Left ventricle myocardium inferior (tissue), 1 donor: ENCODE measurements around the gene FAM72D. TPM values are rescaled to one million over a fixed set of nuclear protein-coding genes. Genes with fewer than 3 reads are reported as not detected.
"Not testable (repeated sequence)": the region's sequence is repeated elsewhere in the genome, so short reads cannot be mapped to it uniquely, and the experiment has no call there.

Source experiments
- DNase-seq: peaks from one replicate; pipeline ENCODE4 v3.0.0-alpha.2; 2020
- H3K27ac ChIP-seq: fragments of 200-600 bp; replicated peaks from 2 replicates; pipeline ENCODE4 v1.8.0; 2021
- H3K27me3 ChIP-seq: fragments of 200-600 bp; 2 replicates; pipeline ENCODE4 v1.8.0; 2021; ENCODE audit warnings: low read depth
- H3K36me3 ChIP-seq: fragments of 200-600 bp; 2 replicates; pipeline ENCODE4 v1.8.0; 2021
- H3K4me1 ChIP-seq: fragments of 200-600 bp; 2 replicates; pipeline ENCODE4 v1.8.0; 2021
- H3K4me3 ChIP-seq: fragments of 200-600 bp; 2 replicates; pipeline ENCODE4 v1.8.0; 2021; ENCODE audit warnings: mild to moderate bottlenecking, moderate library complexity
- H3K9me3 ChIP-seq: fragments of 200-600 bp; replicated peaks from 2 replicates; pipeline ENCODE4 v1.8.0; 2021
- intact Hi-C: fragments of 100-400 bp; cut with micrococcal nuclease; formaldehyde crosslinking; loops from one replicate; pipeline ENCODE4 v1.11.0; 2022
- total RNA-seq: library from RNA; stranded (reverse); fragmentation: NEBNext Ultra II Directional; extraction: Animal tissue kit (Norgen Biotek cat#: 25700); gene quantifications from one replicate; pipeline ENCODE4 v1.2.1, GENCODE V29; 2021
- donor health status: DM: no; HTN: yes; CAD: no; lungs with severe emphysema.

FAM72D gene
- total RNA-seq, 1 donor from 2014 or later, result 0.19 TPM

DNA sequence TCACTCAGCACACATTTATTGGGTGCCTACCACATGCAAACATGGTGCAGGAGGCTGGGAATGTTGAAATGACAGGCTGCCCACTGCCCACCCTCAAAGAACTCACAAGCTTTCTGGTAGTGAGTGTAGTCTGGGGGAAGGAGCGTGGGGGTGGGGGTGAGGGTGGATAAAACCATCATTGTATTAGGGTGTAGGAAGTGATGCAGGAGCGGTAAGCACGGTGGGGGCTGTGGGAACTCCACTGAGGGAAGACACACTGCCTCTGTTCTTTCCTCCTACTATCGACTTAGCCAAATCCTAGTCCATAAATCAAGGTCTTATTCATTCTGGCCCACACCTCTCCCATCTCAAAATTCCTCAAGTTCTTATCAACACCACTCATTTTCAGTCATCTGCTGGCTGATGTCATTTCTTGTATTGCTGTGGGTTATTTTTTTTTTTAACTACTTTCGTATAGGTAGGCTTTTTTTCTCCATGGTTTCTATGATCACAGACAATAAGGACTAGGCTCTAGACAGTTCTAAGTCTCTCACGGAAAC, 21.7 kb upstream of the FAM72D start:
- intact Hi-C loops, H3K9me3 ChIP-seq, H3K36me3 ChIP-seq: not testable (repeated sequence)

DNA sequence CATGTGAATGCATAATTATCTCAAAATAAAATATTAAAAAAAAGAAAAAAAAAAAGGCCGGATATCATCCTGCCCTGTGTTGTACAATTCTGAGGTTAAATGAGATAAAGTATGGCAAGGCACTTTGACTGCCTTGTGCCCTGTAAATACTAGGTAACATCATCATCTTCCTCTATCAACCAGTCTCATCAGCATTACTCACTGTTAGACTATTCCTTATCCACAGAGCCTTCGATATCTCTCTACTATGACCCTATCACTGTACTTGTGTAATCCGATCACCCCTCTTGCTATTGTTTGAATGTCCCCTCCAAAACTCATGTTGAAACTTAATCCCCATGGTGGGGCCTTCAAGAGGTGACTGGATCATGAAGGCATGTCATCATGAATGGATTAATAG, 18.9 kb upstream of the FAM72D start:
- H3K9me3 ChIP-seq, DNase-seq, intact Hi-C loops: not testable (repeated sequence)

More for the DNA sequence above, 21.7 kb upstream of the FAM72D start:
- not testable (repeated sequence) for H3K27me3 ChIP-seq, H3K27ac ChIP-seq, H3K4me3 ChIP-seq, H3K4me1 ChIP-seq, DNase-seq

DNA sequence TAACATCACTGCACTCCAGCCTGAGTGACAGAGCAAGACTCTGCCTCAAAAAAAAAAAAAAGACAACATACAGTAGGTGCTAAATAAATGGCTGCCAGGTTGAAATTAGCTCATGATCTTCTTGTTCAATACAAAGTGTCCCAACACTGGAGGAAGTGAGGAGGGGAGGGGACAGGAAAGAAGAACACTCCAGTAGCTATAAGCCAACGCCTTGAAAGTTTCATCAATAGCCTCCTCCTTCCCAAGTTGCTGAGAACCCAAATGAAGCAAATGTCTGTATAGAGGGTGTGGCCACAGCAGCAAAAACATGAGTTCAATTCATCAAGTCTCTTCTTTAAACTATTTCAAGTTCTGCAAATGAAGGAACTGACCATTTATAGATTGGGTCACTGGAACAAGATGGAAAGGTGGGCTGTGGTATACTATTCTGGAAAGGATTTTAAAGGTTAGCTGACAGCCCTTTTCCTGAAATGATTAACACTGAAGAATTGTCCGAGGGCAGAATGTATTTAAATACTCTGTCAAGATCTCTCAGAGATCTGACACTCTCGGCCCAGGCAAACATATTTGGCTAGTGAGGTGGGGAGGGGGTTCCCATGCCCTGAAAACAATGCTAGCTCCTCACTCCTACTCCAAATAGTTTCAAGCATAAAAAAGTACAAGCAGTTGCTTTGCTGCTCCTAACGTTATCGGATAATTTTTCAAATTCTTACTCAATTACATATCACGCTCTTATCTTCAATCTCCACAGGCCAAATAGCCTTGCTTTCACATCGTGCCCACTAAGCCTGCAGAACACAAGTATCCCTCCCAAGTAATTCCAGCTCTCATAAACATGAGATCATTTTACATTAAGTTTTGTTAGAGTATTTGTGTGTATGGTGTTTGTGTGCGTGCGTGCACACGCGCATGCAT, 17.6 kb upstream of the FAM72D start:
- intact Hi-C loops, H3K27me3 ChIP-seq, H3K4me1 ChIP-seq, H3K27ac ChIP-seq, H3K4me3 ChIP-seq, H3K9me3 ChIP-seq, H3K36me3 ChIP-seq, DNase-seq: not testable (repeated sequence)

More for the DNA sequence above, 18.9 kb upstream of the FAM72D start:
- H3K4me1 ChIP-seq, H3K36me3 ChIP-seq, H3K4me3 ChIP-seq, H3K27me3 ChIP-seq, H3K27ac ChIP-seq: not testable (repeated sequence)

DNA sequence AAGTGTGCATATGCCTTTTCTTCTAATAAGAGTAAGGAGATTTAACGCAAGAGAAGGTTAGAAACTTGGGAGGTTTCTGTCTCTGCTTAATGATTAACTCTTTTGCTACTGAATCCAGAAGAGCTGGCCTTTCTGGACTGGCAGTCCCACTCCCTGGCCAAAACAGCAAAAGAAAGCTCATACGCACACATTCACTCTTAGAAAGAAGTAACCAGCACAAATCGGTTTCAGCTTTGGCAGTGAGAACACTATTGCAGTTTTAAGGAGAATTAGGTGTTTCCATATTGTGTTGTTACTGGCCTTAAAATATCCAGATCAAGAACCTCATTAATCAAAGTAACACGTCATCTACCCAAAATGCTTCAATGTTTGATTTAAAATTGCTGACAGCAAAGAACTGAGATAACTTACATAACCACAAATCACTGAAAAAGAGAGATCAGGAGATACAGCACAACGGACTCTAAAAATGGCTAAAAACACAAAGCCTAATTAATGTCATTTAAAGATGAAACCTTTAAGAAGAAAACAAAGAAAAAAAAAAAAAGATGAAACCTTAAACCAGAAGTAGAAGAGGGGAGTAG, 16.9 kb upstream of the FAM72D start:
- DNase-seq, H3K4me1 ChIP-seq, H3K36me3 ChIP-seq, H3K9me3 ChIP-seq, H3K27me3 ChIP-seq, H3K4me3 ChIP-seq, intact Hi-C loops, H3K27ac ChIP-seq: not testable (repeated sequence)

DNA sequence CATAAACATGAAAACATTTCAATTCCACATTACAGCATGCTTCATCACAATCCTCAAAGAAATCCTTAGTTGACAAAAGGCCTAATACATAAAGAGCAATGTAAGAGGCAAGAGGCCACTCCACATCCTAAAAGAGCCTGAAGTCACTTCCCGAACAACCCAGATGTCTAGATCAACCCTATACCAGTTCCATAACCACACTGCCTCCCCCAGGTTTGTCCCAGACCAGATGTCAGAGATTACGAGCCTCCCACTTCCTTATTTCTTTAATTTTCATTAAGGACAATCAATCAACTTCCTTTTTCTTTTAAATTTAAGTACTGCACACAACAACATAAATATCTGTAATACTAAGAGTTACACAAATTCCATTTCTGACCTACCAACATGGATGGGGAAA, 16.0 kb upstream of the FAM72D start:
- H3K4me1 ChIP-seq, intact Hi-C loops, H3K9me3 ChIP-seq, H3K27ac ChIP-seq, H3K36me3 ChIP-seq, H3K4me3 ChIP-seq, H3K27me3 ChIP-seq, DNase-seq: not testable (repeated sequence)

DNA sequence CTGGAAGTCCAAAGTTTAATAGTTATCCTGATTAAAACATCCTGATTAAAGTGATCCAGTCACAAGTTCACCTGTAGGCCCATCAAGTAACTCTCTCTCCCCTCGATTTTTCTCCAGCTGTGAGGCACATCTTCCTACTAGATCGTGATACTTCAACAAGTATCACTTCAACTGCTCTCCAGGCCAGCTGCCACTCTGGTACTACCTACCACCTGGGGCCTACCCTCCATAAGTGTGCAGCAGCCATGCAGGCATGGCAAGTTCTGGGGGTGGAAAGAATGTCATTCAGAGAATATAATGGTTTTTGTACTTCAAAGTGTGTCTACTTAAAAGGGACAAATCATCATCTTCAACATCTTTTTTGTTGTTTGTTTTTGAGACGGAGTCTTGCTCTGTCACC, 15.6 kb upstream of the FAM72D start:
- H3K36me3 ChIP-seq, H3K9me3 ChIP-seq, H3K27ac ChIP-seq, intact Hi-C loops, DNase-seq, H3K4me1 ChIP-seq, H3K4me3 ChIP-seq, H3K27me3 ChIP-seq: not testable (repeated sequence)

DNA sequence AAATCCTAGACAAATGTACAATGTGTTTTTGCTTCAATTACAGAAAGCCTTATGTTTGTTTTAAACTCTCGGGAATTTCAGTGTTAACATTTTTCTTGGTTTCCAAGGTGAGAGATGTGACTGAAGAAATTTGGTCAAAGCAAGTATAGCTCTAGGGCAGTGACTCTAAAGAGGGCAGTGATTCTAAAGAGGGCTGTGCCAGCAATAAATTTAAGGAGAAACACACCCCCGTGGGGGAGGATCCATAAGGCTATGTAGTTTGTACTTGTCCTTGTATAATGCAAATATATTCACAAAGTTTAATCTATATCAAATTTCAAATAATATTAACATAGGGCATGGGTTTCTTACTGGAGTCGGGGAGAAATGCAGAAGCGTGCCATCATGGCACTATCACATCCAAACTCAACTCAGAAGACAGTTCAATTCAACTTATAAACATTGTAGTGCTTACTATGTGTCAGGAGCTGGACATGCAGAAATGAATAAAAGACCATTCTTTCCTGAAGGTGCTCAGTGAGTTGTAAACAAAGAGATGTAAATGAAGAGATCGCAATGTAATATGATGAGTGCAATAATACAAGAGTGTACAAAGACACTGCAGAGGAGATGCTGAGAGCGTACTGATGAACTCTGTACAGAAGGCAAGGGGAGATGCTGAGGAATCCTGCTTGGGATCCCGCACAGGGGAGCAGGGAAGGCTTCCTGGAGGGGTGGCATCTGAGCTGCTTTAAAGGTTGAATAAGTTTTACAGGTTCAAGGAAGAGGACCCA, 13.1 kb upstream of the FAM72D start:
- H3K4me3 ChIP-seq, DNase-seq, H3K27me3 ChIP-seq, intact Hi-C loops, H3K4me1 ChIP-seq, H3K9me3 ChIP-seq, H3K36me3 ChIP-seq, H3K27ac ChIP-seq: not testable (repeated sequence)

DNA sequence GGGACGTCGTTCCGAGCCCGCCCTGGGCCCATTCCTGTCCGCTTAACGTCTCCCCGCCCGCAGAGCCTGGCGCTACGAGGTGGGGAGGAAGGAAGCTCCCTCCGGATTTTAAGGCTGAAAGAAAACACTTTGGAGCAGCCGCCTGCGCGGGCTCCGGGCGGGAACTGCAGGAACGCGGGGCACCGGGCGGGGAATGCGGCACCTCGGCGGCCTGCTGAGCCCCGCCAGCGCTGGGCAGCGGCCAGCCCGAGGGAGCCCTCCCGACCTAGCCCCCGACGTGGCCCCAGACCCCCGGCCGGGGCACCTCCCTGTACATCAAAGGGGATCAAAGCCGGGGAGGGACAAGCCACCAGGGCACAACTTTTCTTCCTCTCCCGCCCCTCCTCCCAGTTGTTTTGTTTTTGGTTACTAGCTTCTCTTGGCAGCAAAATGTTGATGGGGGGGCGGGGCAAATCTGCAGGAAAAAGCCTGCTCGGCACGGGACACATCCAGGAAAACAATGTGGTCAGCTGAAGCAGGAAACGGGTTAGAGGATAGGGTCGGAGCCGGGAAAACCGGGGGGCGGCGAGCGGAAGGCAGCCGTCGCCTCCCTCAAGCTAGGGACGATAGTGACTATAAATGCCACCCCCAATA, 2.1 kb upstream of the FAM72D start:
- peak overlapping the region; percentile 77 for H3K27ac ChIP-seq
- intact Hi-C loops, H3K4me1 ChIP-seq: not testable (repeated sequence)

DNA sequence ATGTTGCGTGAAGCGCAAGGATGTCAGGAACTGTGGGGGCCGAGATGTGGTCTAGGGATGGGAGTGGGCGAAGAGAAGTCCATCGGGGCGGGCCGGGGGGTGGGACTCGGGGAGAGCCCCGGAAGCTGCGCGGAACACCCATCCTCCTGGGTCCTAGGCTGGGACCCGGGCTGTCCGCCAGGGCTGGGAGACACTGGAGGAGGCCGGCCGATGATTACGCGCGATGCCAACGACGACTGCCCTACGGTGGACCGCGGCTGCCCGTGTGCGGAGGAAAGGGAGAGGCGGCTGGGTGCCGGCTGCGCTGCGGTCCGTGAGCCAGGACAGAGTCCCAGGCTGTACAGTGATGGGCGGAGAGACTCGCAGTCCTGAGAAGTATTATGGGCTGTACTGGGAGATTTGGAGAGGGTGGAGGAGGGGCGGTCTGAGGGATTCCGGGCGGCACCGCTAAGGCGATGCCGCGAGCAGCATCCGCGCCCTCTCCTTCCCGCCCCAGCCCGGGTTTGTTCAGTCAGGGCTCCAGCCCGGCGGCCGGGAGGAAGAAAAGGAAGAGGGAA, 1.0 kb upstream of the FAM72D start:
- DNase-seq, result peak; percentile 21
- Histone ChIP-seq H3K4me3 (peak overlapping the region; percentile 64), H3K27ac (peak overlapping the region; percentile 75)
- H3K36me3 ChIP-seq, H3K27me3 ChIP-seq, H3K9me3 ChIP-seq, intact Hi-C loops, H3K4me1 ChIP-seq: not testable (repeated sequence)

More for the DNA sequence above, 2.1 kb upstream of the FAM72D start:
- H3K27me3 ChIP-seq, H3K36me3 ChIP-seq, H3K9me3 ChIP-seq: not testable (repeated sequence)
- DNase-seq, result peak; percentile 74
- peak overlapping the region; percentile 64 for H3K4me3 ChIP-seq

DNA sequence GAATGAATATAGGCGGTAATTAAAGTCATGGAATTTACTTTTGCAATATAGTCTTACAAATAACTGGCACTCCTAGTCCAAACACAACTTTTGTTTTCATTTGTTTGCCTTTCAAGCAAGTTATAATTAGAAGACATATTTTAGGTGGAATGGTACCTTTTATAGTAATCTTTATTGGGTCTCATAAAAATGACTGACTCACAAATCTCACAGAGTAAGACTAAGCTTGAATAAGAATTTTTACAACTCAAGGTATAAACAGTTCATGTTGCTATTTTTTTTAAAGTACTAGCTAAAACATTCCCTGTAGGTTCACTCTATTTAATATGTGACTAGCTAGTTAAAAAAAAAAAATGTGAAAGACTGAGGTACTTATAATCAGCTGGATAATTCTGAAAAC, 6.0 kb downstream of the FAM72D start:
- not testable (repeated sequence) for DNase-seq, H3K27me3 ChIP-seq

DNA sequence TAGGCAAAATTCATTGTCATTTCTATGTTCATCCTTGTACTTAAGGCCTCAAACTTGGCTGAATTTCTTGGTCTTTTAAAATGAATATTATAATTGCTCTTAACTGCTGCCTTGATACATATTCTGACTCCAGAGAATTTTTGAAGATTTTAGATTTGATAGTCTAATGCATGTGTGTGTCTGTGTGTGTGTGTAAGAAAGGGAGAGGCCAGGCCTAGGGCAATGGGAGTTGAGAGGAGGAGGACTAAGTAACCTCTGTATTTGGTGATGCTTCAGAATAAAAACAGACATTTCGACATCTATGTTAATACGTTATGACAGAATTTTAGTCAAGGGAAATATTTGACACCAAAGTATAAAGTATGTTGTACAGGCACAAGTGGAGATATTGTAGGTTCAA, 7.5 kb downstream of the FAM72D start:
- H3K27me3 ChIP-seq, H3K4me3 ChIP-seq, H3K36me3 ChIP-seq, DNase-seq, H3K4me1 ChIP-seq, intact Hi-C loops, H3K27ac ChIP-seq, H3K9me3 ChIP-seq: not testable (repeated sequence)

More for the DNA sequence above, 6.0 kb downstream of the FAM72D start:
- H3K9me3 ChIP-seq, intact Hi-C loops, H3K36me3 ChIP-seq, H3K27ac ChIP-seq, H3K4me3 ChIP-seq, H3K4me1 ChIP-seq: not testable (repeated sequence)

DNA sequence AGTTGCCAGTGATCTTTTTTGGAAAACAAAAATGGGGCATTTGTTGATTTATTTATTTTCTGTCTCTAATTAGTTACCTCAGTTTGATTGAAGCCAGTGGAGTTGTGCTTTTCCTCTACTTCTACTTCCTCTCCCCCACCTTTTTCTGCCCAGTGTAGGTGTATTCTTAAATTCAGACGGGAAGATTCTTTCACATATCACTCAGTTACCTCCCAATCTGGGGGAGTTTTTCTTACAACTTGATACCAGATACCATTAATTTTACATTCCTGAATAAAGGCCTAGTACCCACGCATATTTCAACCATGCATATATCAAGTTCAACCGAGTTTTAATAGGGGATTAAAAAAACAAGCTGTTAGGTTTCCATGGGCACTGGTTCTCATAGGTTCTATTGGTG, 15.9 kb downstream of the FAM72D start:
- H3K4me1 ChIP-seq, intact Hi-C loops, H3K27ac ChIP-seq, H3K36me3 ChIP-seq, H3K4me3 ChIP-seq, H3K27me3 ChIP-seq, DNase-seq, H3K9me3 ChIP-seq: not testable (repeated sequence)

DNA sequence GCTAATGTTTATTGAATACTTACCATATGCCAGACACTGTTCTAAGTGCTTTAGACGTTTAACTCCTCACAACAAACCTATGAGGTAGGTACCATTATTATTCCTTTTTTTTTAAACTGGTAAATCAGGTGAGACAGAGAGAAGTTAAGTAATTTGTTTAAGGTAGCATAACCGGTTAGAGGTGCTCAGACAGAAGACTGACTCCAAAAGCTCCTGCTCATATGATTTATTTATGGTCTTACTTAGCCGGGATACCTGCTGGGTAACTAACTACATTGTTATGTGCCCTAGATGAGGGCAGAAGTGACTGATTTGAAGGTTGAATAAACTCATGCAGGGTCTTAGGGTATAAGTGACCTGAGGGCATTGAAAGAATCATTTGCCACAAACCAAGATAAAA, 16.9 kb downstream of the FAM72D start:
- H3K4me1 ChIP-seq, result not testable (repeated sequence)

More for the DNA sequence above, 16.9 kb downstream of the FAM72D start:
- H3K27me3 ChIP-seq, H3K4me3 ChIP-seq, H3K36me3 ChIP-seq, intact Hi-C loops, H3K9me3 ChIP-seq, DNase-seq, H3K27ac ChIP-seq: not testable (repeated sequence)
